Measurements from ENCODE around the gene TBXA2R. TPM values are rescaled to one million over a fixed set of nuclear protein-coding genes. Genes with fewer than 3 reads are reported as not detected.

The TBXA2R gene
- total and polyA plus RNA-seq, 2 of the 4 experiments (the other 2 are of a cell fraction): 0.36 to 2.3 TPM

- Histone ChIP-seq H4K8ac (ENCODE audit: low read depth in 2 of 2, low read length in 2 of 2) (no peak overlapping the region), H3K36me3 (ENCODE audit: control insufficient read depth, insufficient read depth, low read length) (peaks cover 20% of the 10 kb centered on the region), H2BK20ac (ENCODE audit: low read depth, low read length) (no peak overlapping the region), H3K56ac (ENCODE audit: extremely low read depth, insufficient read depth, low read length) (no peak overlapping the region), H3K4me1 (ENCODE audit: control insufficient read depth, insufficient read depth, low read length) (no peaks in the 10 kb centered on the region), H2BK15ac (ENCODE audit: low read depth, low read length) (no peak overlapping the region), H3K18ac (ENCODE audit: low read depth, low read length) (no peak overlapping the region), H2AK5ac (ENCODE audit: low read depth, low read length) (no peak overlapping the region), H3K9me3 (ENCODE audit: control insufficient read depth, insufficient read depth, low read length) (no peaks in the 10 kb centered on the region), H2AK9ac (replicated peaks; ENCODE audit: low read depth, low read length, poor library complexity) (no peak overlapping the region), H3K14ac (replicated peaks; ENCODE audit: low read depth, low read length) (no peak overlapping the region), H3K4ac (ENCODE audit: low read depth, low read length) (no peak overlapping the region), H4K20me1 (ENCODE audit: insufficient read depth, low read length) (peaks cover 6% of the 10 kb centered on the region), H3K79me1 (ENCODE audit: low read depth in 1 of 2, low read length in 2 of 2) (peaks cover 0 to 8% of the 10 kb centered on the region in 2 experiments; a peak in 3 of 4 replicates), H2BK5ac (ENCODE audit: low read depth, low read length, poor library complexity, severe bottlenecking) (no peak overlapping the region), H3K9me1 (ENCODE audit: insufficient read depth, low read length) (peaks cover 3% of the 10 kb centered on the region; the same call in 1 of the 2 replicates), H4K5ac (ENCODE audit: low read depth, low read length) (no peak overlapping the region), H2BK120ac (ENCODE audit: low read depth, low read length) (no peak overlapping the region), H3K9ac (ENCODE audit: low read depth, low read length) (no peak overlapping the region), H4K91ac (ENCODE audit: insufficient read depth, low read depth, low read length) (no peak overlapping the region), H3K4me3 (ENCODE audit: insufficient read depth, low read depth, low read length) (no peak overlapping the region), H3K4me2 (ENCODE audit: low read depth, low read length) (no peak overlapping the region), H3K27me3 (ENCODE audit: control insufficient read depth, insufficient read depth, low read length) (no peaks in the 10 kb centered on the region), H3K23ac (ENCODE audit: low read depth, low read length) (no peak overlapping the region), H3K27ac (ENCODE audit: insufficient read depth, low read length) (no peak overlapping the region), H2AFZ (replicated peaks; ENCODE audit: low read length, poor library complexity) (no peak overlapping the region)
- BruUV-seq (replicated peaks): no TSS peak
- dilution Hi-C loops (cut with HindIII; ENCODE audit: low sequenced_read_pairs, unreplicated experiment): no loop called here
- DNase-seq (no peak), ATAC-seq (ENCODE audit: low read depth) (no peak)
- TF ChIP-seq MXI1 (IDR thresholded peaks at IDR 0.05; ENCODE audit: borderline replicate concordance, low read depth, low read length) (no peak), SMC3 (IDR thresholded peaks at IDR 0.05; ENCODE audit: low read depth, low read length) (no peak), USF2 (IDR thresholded peaks at IDR 0.05; ENCODE audit: low read depth, low read length) (no peak), NFE2L2 (IDR thresholded peaks at IDR 0.05; ENCODE audit: low read depth, low read length) (no peak), RAD21 (IDR thresholded peaks at IDR 0.05; ENCODE audit: low read length) (no peak), CHD1 (IDR thresholded peaks at IDR 0.05; ENCODE audit: low read depth, low read length) (no peak), MAZ (IDR thresholded peaks at IDR 0.05; ENCODE audit: borderline replicate concordance, low read depth, low read length) (no peak), FOS (IDR thresholded peaks at IDR 0.05; ENCODE audit: low read depth, low read length) (no peak), RCOR1 (IDR thresholded peaks at IDR 0.05; ENCODE audit: insufficient replicate concordance, low read length) (no peak), RFX5 (IDR thresholded peaks at IDR 0.05; ENCODE audit: low read depth, low read length) (no peak), CTCF (conservative IDR thresholded peaks at IDR 0.05; ENCODE audit: low read depth, low read length) (no peak), CEBPB (IDR thresholded peaks at IDR 0.05; ENCODE audit: low read depth, low read length) (no peak), MAFK (IDR thresholded peaks at IDR 0.05; ENCODE audit: low read depth, low read length) (no peak)
- ChIA-PET CTCF (no interaction called here), POLR2A (ENCODE audit: unreplicated experiment) (no interaction called here)
- WGBS, 2 experiments (ENCODE audit: extremely low coverage in 2 of 2, insufficient read length in 1 of 2): 95% methylated on average over 21 of the region's 43 CpGs; no CpG with 5 or more reads in 1 of the 2 experiments
- in situ Hi-C loops (cut with MboI; ENCODE audit: low sequenced_read_pairs): no loop called here
- intact Hi-C loops (cut with micrococcal nuclease): no loop called here
These were observed 24.6 kb upstream of the TBXA2R start for GRCh38 chr19:3631053-3631861.
